Mammary epithelial cell (primary cell): ENCODE measurements around the gene JMJD1C.

Experiments
- CTCF ChIP-seq, 2 donors: IDR thresholded peaks in 1 of 2; conservative IDR thresholded peaks in 1 of 2; 2 replicates each; pipeline ENCODE4 v1.5.1; 2011 to 2012; ENCODE audit warnings: inconsistent platforms in 2 of 2, low read length in 2 of 2, mild to moderate bottlenecking in 2 of 2, control low read depth in 1 of 2, low read depth in 1 of 2; ENCODE audit not compliant: insufficient read depth in 1 of 2; ENCODE audit errors: extremely low read depth in 1 of 2
- EZH2 ChIP-seq: IDR thresholded peaks from 2 replicates; pipeline ENCODE4 v1.6.1; 2012; ENCODE audit warnings: low read length, inconsistent platforms, borderline replicate concordance

DNA sequence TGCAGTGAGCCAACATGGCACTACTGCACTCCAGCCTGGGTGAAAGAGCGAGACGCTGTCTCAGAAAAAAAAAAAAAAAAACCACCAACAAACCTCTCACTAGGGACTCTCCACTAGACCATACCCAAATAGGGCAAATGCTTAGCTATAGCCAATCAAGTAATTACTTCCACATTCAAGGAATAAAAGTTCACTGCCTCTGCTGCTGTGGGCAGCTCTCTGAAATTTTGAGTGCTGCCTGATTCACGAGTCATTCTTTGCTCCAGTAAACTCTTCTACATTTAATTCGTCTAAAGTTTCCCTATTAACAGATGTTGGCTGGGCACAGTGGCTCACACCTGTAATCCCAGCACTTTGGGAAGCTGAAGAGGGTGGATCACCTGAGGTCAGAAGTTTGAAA lies 337.3 kb downstream of the JMJD1C start:
- TF ChIP-seq CTCF (conservative IDR thresholded peaks at IDR 0.05 in 1 of 2, IDR thresholded peaks at IDR 0.05 in 1 of 2; ENCODE audit: extremely low read depth in 1 of 2, insufficient read depth in 1 of 2, low read depth in 1 of 2, low read length in 2 of 2), result no peak
- TF ChIP-seq EZH2, result no peak
